NT2/D1 (cell line): Measurements from ENCODE around the gene NRF1.

Experiments
- DNase-seq: peaks from one replicate; pipeline ENCODE4 v3.0.0-alpha.2; 2011; ENCODE audit warnings: low read depth, low spot score
- H3K27me3 ChIP-seq: 2 replicates; pipeline ENCODE4 v1.6.0; 2011; ENCODE audit warnings: mild to moderate bottlenecking; ENCODE audit not compliant: insufficient read length, insufficient read depth
- H3K36me3 ChIP-seq: 2 replicates; pipeline ENCODE4 v1.6.1; 2011; ENCODE audit warnings: mild to moderate bottlenecking, low read length, mixed read lengths; ENCODE audit not compliant: insufficient read depth, insufficient read length
- H3K4me1 ChIP-seq: 2 replicates; pipeline ENCODE4 v1.5.1; 2011; ENCODE audit not compliant: insufficient read depth, insufficient read length
- H3K4me3 ChIP-seq: 2 replicates; pipeline ENCODE4 v1.5.1; 2011; ENCODE audit warnings: low read depth; ENCODE audit not compliant: insufficient read length
- H3K9ac ChIP-seq: 2 replicates; pipeline ENCODE4 v1.6.0; 2011; ENCODE audit warnings: low read depth; ENCODE audit not compliant: insufficient read length
- H3K9me3 ChIP-seq: 2 replicates; pipeline ENCODE4 v1.5.1; 2011; ENCODE audit warnings: mild to moderate bottlenecking, low read length; ENCODE audit not compliant: insufficient read depth
- SUZ12 ChIP-seq: IDR thresholded peaks from 2 replicates; pipeline ENCODE4 v1.6.1; 2011; ENCODE audit not compliant: insufficient read length, insufficient read depth; ENCODE audit errors: extremely low read depth
- YY1 ChIP-seq: IDR thresholded peaks from 2 replicates; pipeline ENCODE4 v1.6.1; 2011; ENCODE audit not compliant: insufficient read length, insufficient read depth
- ZNF274 ChIP-seq: IDR thresholded peaks from 2 replicates; pipeline ENCODE4 v1.6.1; 2011; ENCODE audit warnings: mild to moderate bottlenecking, low read depth, low read length

Gene NRF1

GRCh38 chr7:129729511-129729910 lies 118.0 kb downstream of the NRF1 start:
- Histone ChIP-seq H3K27me3 (no peaks in the 10 kb centered on the region), H3K9ac (no peak overlapping the region), H3K9me3 (no peaks in the 10 kb centered on the region), H3K4me1 (peaks cover 3% of the 10 kb centered on the region), H3K36me3 (peaks cover 39% of the 10 kb centered on the region), H3K4me3 (no peak overlapping the region)
- TF ChIP-seq SUZ12, result no peak
- no peak for TF ChIP-seq ZNF274
- TF ChIP-seq YY1, result no peak
- DNase-seq, result no peak

DNA sequence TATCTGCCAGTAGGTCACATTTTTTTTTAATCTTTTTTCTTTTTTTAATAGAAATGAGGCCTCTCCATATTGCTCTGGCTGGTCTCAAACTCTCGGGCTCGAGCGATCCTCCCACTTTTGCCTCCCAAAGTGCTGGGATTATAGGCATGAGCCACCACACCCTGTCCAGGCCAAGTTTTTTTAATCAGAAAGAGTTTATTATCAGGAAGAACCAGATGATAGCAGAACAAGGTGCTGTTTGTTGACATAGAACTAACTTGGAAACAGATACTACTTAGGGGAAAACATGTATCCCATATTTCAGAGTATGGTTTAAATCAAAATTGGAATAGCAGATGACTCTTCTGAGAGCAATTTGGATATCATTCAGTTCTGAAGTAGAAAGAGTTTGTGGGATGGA lies 118.6 kb downstream of the NRF1 start:
- DNase-seq, result no peak
- TF ChIP-seq ZNF274 (no peak), SUZ12 (no peak), YY1 (no peak)
- no peak overlapping the region for H3K9ac ChIP-seq
- H3K4me3 ChIP-seq, result no peak overlapping the region
- peaks cover 3% of the 10 kb centered on the region for H3K4me1 ChIP-seq
- no peaks in the 10 kb centered on the region for H3K27me3 ChIP-seq
- H3K9me3 ChIP-seq, result no peaks in the 10 kb centered on the region
- peaks cover 41% of the 10 kb centered on the region for H3K36me3 ChIP-seq

DNA sequence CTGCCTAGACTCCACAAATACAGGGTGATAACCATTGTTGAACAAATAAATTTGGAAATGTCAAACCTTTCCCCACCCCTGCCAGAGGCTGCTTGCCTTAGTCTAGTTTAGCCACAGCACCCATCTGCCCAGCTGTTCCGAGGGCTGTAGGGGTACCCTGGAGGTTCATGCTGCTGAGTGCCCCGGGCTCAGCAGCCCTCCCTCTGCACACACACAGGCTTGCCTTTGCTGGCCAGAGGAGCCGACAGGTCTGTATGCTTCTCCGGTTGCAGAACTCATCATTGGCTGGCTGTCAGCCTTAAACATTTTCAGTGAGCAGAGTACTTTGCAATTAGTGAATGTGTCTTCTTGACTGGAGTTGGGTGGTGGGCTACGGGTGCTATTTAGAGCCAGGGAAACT lies 122.9 kb downstream of the NRF1 start:
- Histone ChIP-seq H3K4me1 (peaks cover 3% of the 10 kb centered on the region), H3K9me3 (no peaks in the 10 kb centered on the region), H3K9ac (no peak overlapping the region), H3K36me3 (peaks cover 14% of the 10 kb centered on the region), H3K27me3 (no peaks in the 10 kb centered on the region), H3K4me3 (no peak overlapping the region)
- DNase-seq, result no peak
- TF ChIP-seq SUZ12 (no peak), YY1 (no peak), ZNF274 (no peak)

- peaks cover 1% of the 10 kb centered on the region for H3K4me1 ChIP-seq
- H3K9me3 ChIP-seq, result no peaks in the 10 kb centered on the region
- no peak for TF ChIP-seq SUZ12
- no peak for TF ChIP-seq ZNF274
- no peak for TF ChIP-seq YY1
- H3K9ac ChIP-seq, result no peak overlapping the region
- no peak for DNase-seq
- H3K36me3 ChIP-seq, result peaks cover 18% of the 10 kb centered on the region
- H3K4me3 ChIP-seq, result no peak overlapping the region
- no peaks in the 10 kb centered on the region for H3K27me3 ChIP-seq
These were observed 127.9 kb downstream of the NRF1 start for GRCh38 chr7:129739427-129739826.

DNA sequence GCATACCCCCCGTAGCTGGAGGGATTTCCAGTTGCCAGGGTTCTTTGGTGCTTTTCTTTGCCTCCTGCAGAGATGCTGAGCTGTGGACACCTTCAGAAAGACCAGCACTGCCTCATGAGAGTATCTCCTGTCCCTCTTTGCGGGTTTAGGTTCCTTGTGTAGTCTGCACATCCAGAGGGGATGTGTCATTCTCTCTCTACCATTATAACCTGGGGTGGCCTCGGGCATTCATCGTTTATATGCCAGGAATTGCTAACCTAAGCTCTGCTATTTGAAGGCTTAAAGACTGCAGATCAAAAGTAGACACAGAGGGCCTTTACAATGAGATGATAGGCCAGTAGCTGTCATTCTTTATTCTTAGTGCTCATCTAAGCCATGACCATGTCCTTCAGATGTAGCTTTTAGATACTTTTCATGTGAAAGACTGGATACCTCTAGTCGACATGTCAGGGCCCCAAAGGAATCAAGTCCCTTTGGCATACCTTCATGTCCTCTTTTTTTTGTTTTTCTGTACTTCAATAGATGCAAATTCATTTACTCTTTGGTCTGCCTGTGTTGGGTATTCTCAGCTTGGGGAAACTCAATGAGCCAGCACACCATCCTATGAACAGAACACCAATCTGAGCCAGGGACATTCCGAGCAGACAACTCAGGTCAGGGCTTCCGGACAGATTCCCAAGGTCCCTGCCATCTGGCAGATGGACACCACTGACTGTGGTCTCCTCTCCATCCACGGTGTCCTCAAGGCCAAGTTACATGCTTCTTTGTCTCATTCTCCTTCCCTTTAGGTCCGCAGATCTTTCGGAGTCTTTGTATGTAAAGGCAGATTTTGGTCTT lies 129.3 kb downstream of the NRF1 start:
- no peaks in the 10 kb centered on the region for H3K4me1 ChIP-seq
- TF ChIP-seq YY1, result no peak
- TF ChIP-seq SUZ12, result no peak
- TF ChIP-seq ZNF274, result no peak
- DNase-seq, result no peak
- H3K9me3 ChIP-seq, result no peaks in the 10 kb centered on the region
- H3K27me3 ChIP-seq, result no peaks in the 10 kb centered on the region
- no peak overlapping the region for H3K4me3 ChIP-seq
- peaks cover 16% of the 10 kb centered on the region for H3K36me3 ChIP-seq
- H3K9ac ChIP-seq, result no peak overlapping the region

DNA sequence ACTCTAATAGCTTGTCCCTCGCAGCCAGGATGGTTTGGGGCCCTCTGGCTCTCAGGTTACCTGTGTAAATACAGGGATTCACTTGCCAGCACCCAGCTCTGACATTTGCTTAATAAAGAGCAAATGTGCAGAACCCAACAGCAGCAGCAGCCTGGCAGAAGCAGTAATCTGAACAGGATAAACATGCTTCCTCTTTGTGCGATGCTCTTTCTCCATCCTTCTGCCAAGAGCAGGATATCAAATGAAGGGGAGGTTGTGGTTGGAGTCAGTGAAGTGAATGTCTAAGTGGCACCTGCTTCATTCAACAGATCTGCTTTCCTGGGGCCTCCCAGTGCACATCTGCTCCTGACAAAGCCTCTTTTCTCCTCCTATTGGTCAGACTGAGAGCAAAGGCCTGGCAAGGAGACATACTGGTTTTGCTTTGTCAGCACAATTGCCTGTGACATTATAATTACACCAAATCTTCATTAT lies 130.3 kb downstream of the NRF1 start:
- no peak for DNase-seq
- Histone ChIP-seq H3K27me3 (no peaks in the 10 kb centered on the region), H3K9me3 (no peaks in the 10 kb centered on the region), H3K9ac (no peak overlapping the region), H3K4me1 (no peaks in the 10 kb centered on the region), H3K36me3 (peaks cover 17% of the 10 kb centered on the region), H3K4me3 (no peak overlapping the region)
- TF ChIP-seq YY1, result no peak
- TF ChIP-seq SUZ12, result no peak
- no peak for TF ChIP-seq ZNF274

DNA sequence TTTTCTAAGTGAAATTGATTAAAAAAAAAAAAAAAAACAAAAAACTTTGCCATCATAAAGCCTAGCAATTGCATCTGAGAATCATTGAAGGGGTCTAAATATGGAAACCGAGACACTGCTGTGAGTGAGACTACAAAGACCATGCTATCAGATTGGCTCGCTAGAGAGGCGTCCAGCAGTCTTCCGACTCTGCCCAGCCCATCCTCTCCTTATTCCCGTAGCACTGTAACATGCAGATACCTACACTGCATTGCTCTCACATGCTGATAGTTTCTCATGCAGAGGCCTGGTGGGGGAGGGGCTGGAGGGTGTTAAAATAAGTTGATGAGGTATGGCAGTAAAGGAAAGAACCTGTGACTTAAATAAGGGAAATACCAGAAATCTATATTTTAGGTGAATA lies 130.7 kb downstream of the NRF1 start:
- Histone ChIP-seq H3K9me3 (no peaks in the 10 kb centered on the region), H3K4me3 (no peak overlapping the region), H3K27me3 (no peaks in the 10 kb centered on the region), H3K36me3 (peaks cover 22% of the 10 kb centered on the region), H3K9ac (no peak overlapping the region), H3K4me1 (no peaks in the 10 kb centered on the region)
- TF ChIP-seq YY1 (no peak), ZNF274 (no peak), SUZ12 (no peak)
- DNase-seq, result no peak
